GM12878 (cell line): ENCODE data around the gene RFTN2. TPM values are rescaled to one million over a fixed set of nuclear protein-coding genes. Genes with fewer than 3 reads are reported as not detected.

Experiments used
- ATAC-seq: fragments of 200-7000 bp; cut with Tn5 transposase; 3 replicates; pipeline ENCODE4 v1.9.1; 2020; ENCODE audit warnings: mild to moderate bottlenecking, moderate library complexity
- BruUV-seq: library from RNA; stranded (reverse); fragments of 400-500 nt; replicated peaks from 2 replicates; lab custom pipeline; 2021; lab: Mats Ljungman, UMichigan
- CTCF ChIA-PET: fragments of 300-600 bp; sonication (Branson Sonifier 250); formaldehyde crosslinking; extraction: SDS; loops from one replicate; lab custom pipeline; 2021; ENCODE audit warnings: inconsistent platforms; lab: Yijun Ruan, JAX
- POLR2A ChIA-PET: fragments of 350-600 bp; formaldehyde crosslinking; extraction: SDS; loops from one replicate; lab custom pipeline; 2021; ENCODE audit warnings: inconsistent platforms; lab: Charles Lee
- RAD21 ChIA-PET: fragments of 300-600 bp; sonication (Branson Sonifier 250); formaldehyde crosslinking; loops from one replicate; lab custom pipeline; 2023; ENCODE audit warnings: antibody characterized with exemption; ENCODE audit not compliant: unreplicated experiment; lab: Charles Lee
- SMC1A ChIA-PET: fragments of 300-600 bp; sonication (Branson Sonifier 250); formaldehyde crosslinking; loops from one replicate; lab custom pipeline; 2023; ENCODE audit not compliant: unreplicated experiment, uncharacterized antibody; lab: Charles Lee
- DNase-seq: peaks from one replicate; pipeline ENCODE4 v3.0.0-alpha.2; 2011; ENCODE audit warnings: low read depth, low spot score
- FAIRE-seq: peaks from 3 replicates; lab custom pipeline; 2011; peaks lifted over from hg19 to GRCh38; lab: Jason Lieb, UNC
- H2AFZ ChIP-seq: 2 replicates; pipeline ENCODE4 v1.6.0; 2011; ENCODE audit warnings: low read depth, low read length, control low read depth; ENCODE audit not compliant: control insufficient read depth
- H3K27ac ChIP-seq: 2 replicates; pipeline ENCODE4 v1.5.1; 2011; ENCODE audit warnings: control low read depth; ENCODE audit not compliant: control insufficient read depth, insufficient read depth
- H3K27me3 ChIP-seq, 2 experiments: replicated peaks in 1 of 2; 2 replicates each; pipeline versions ENCODE4 v1.6.0 to v1.6.1; 2011; ENCODE audit warnings: low read length in 1 of 2; ENCODE audit not compliant: control insufficient read depth in 2 of 2, insufficient read depth in 2 of 2
- H3K36me3 ChIP-seq, 2 experiments: 2 replicates each; pipeline ENCODE4 v1.5.1; 2011; ENCODE audit warnings: low read length in 1 of 2; ENCODE audit not compliant: control insufficient read depth in 2 of 2, insufficient read depth in 2 of 2
- H3K4me1 ChIP-seq: 2 replicates; pipeline ENCODE4 v1.6.1; 2011; ENCODE audit warnings: mild to moderate bottlenecking, low read length, moderate library complexity, mixed read lengths; ENCODE audit not compliant: control insufficient read depth, insufficient read depth
- H3K4me2 ChIP-seq: 2 replicates; pipeline ENCODE4 v1.6.0; 2011; ENCODE audit warnings: control low read depth; ENCODE audit not compliant: control insufficient read depth, insufficient read depth
- H3K4me3 ChIP-seq: fragments of 200-600 bp; sonication (generic); 2 replicates; pipeline ENCODE4 v1.5.1; 2016
- H3K79me2 ChIP-seq: 2 replicates; pipeline ENCODE4 v1.6.0; 2011; ENCODE audit warnings: low read length; ENCODE audit not compliant: control insufficient read depth, insufficient read depth
- H3K9ac ChIP-seq: 2 replicates; pipeline ENCODE4 v1.8.0; 2011; ENCODE audit warnings: low read length, control low read depth, mixed read lengths; ENCODE audit not compliant: control insufficient read depth, insufficient read depth
- H3K9me3 ChIP-seq: replicated peaks from 3 replicates; pipeline ENCODE4 v1.5.1; 2011; ENCODE audit warnings: mild to moderate bottlenecking, low read length; ENCODE audit not compliant: control insufficient read depth, insufficient read depth
- H4K20me1 ChIP-seq: 2 replicates; pipeline ENCODE4 v1.6.0; 2011; ENCODE audit not compliant: control insufficient read depth, insufficient read depth
- BRCA1 ChIP-seq: IDR thresholded peaks from 2 replicates; pipeline ENCODE4 v1.6.1; 2011; ENCODE audit warnings: low read depth, low read length, improper control_type of control experiment
- HDAC2 ChIP-seq: fragments of 200-600 bp; sonication (generic); IDR thresholded peaks from 2 replicates; pipeline ENCODE4 v1.6.1; 2017
- HDAC6 ChIP-seq: fragments of 200-600 bp; sonication (generic); IDR thresholded peaks from one replicate; pipeline ENCODE4 v1.8.0; 2017; ENCODE audit warnings: antibody characterized with exemption; ENCODE audit not compliant: unreplicated experiment
- IKZF1 ChIP-seq: fragments of 450-650 bp; conservative IDR thresholded peaks from 2 replicates; pipeline ENCODE4 v1.6.1; 2017; ENCODE audit warnings: antibody characterized with exemption, mild to moderate bottlenecking
- MTA2 ChIP-seq: fragments of 450-650 bp; IDR thresholded peaks from 2 replicates; pipeline ENCODE4 v1.6.1; 2016; ENCODE audit warnings: low read depth, mild to moderate bottlenecking, moderate library complexity
- MXI1 ChIP-seq: fragments of 150-350 bp; IDR thresholded peaks from 2 replicates; pipeline ENCODE4 v1.6.1; 2011; ENCODE audit warnings: low read depth, mild to moderate bottlenecking, inconsistent platforms, low read length, improper control_type of control experiment
- NRF1 ChIP-seq: conservative IDR thresholded peaks from 2 replicates; pipeline ENCODE4 v1.6.1; 2011; ENCODE audit warnings: mild to moderate bottlenecking, low read depth, low read length, improper control_type of control experiment
- PAX5 ChIP-seq: IDR thresholded peaks from 2 replicates; pipeline ENCODE4 v1.6.1; 2011; ENCODE audit warnings: low read depth, low read length, borderline replicate concordance
- POU2F2 ChIP-seq: IDR thresholded peaks from 3 replicates; pipeline ENCODE4 v1.6.1; 2011; ENCODE audit warnings: low read depth, mild to moderate bottlenecking, low read length, borderline replicate concordance
- SMARCA5 ChIP-seq: fragments of 450-650 bp; IDR thresholded peaks from 2 replicates; pipeline ENCODE4 v1.6.1; 2017; ENCODE audit warnings: mild to moderate bottlenecking
- STAT1 ChIP-seq: fragments of 450-650 bp; conservative IDR thresholded peaks from 2 replicates; pipeline ENCODE4 v1.6.1; 2014; ENCODE audit warnings: antibody characterized with exemption, mild to moderate bottlenecking
- TAF1 ChIP-seq: IDR thresholded peaks from 2 replicates; pipeline ENCODE4 v1.6.1; 2011; ENCODE audit warnings: mild to moderate bottlenecking, low read depth, low read length, borderline replicate concordance
- USF2 ChIP-seq: IDR thresholded peaks from 2 replicates; pipeline ENCODE4 v1.6.1; 2011; ENCODE audit warnings: low read depth, low read length, improper control_type of control experiment, borderline replicate concordance
- WGBS: methylation state at CpG from one replicate; pipeline ENCODE4 v1.1.6; 2016; ENCODE audit warnings: low lambda C conversion rate; ENCODE audit not compliant: insufficient replicate concordance, insufficient coverage; ENCODE audit errors: missing lambda C conversion rate; 5-methylcytosine and 5-hydroxymethylcytosine counted together
- in situ Hi-C: fragments of 300-500 bp; cut with MboI; formaldehyde crosslinking; loops from 9 replicates; pipeline ENCODE4 v1.14.3; 2018; ENCODE audit warnings: mixed read lengths
- intact Hi-C: fragments of 100-400 bp; cut with micrococcal nuclease; formaldehyde crosslinking; loops from one replicate; pipeline ENCODE4 v1.14.2; 2022; ENCODE audit not compliant: unreplicated experiment
- polyA plus RNA-seq, 11 experiments: library from polyadenylated mRNA; depleted of rRNA in 4 of 11; unstranded in 6 of 11; stranded (reverse) in 5 of 11; fragments of >200 nt; fragmentation: Nextera tagmentation in 4 of 11; fragmentation: Illumina TruSeq in 1 of 11; extraction: Ambion mirVana in 4 of 11; extraction: Trizol in 1 of 11; gene quantifications; 1 replicate in 1 of 11; 2 replicates in 10 of 11; pipeline versions ENCODE4 v1.2.1 to v1.2.3, GENCODE V29; 2011 to 2016; ENCODE audit warnings: inconsistent platforms in 2 of 11, missing spikeins in 2 of 11, low read depth in 1 of 11
- total RNA-seq, 4 experiments: library from RNA; depleted of rRNA in 3 of 4; stranded (reverse); fragments of >200 nt in 3 of 4; fragmentation: Illumina TruSeq in 1 of 4; extraction: Trizol in 1 of 4; gene quantifications; 2 replicates each; pipeline versions ENCODE4 v1.2.1 to v1.2.3, GENCODE V29; 2013 to 2021
- TF ChIP-seq, protein P1 (sequence below): IDR thresholded peaks from 2 replicates; pipeline ENCODE4 v1.6.1; 2012; ENCODE audit warnings: improper control_type of control experiment, low read depth, low read length; ENCODE audit not compliant: insufficient replicate concordance
- TF ChIP-seq, protein P2 (sequence below): fragments of 450-650 bp; formaldehyde crosslinking; IDR thresholded peaks from 2 replicates; pipeline ENCODE4 v1.4.0; 2020; ENCODE audit warnings: mild to moderate bottlenecking, moderate library complexity

The RFTN2 gene
- total and polyA plus RNA-seq, 10 of the 15 experiments (the other 5 are each of a cell fraction or from before 2014, with no cell fraction given) = 0.09 to 0.23 TPM; not detected in 8

GRCh38 chr2:197668296-197668695, 7.1 kb downstream of the RFTN2 start:
- no peak for ATAC-seq
- no peak overlapping the region for H3K4me2 ChIP-seq
- in situ Hi-C loops = no loop called here
- no peak overlapping the region for H3K9ac ChIP-seq
- no peak overlapping the region for H3K27ac ChIP-seq
- BruUV-seq = no TSS peak
- SMC1A ChIA-PET = no interaction called here
- H4K20me1 ChIP-seq = no peaks in the 10 kb centered on the region
- H3K27me3 ChIP-seq = no peaks in the 10 kb centered on the region
- no peak overlapping the region for H3K4me3 ChIP-seq
- H3K4me1 ChIP-seq = peaks cover 4% of the 10 kb centered on the region
- RAD21 ChIA-PET = no interaction called here
- no peak for FAIRE-seq
- H3K9me3 ChIP-seq = peaks cover 4% of the 10 kb centered on the region; the same call in 1 of the 3 replicates
- POLR2A ChIA-PET = no interaction called here
- TF ChIP-seq NRF1 (no peak), STAT1 (no peak), BRCA1 (no peak), MTA2 (no peak), PAX5 (no peak), TAF1 (no peak), IKZF1 (no peak), HDAC6 (no peak), SMARCA5 (no peak), HDAC2 (no peak), MXI1 (no peak), USF2 (no peak), POU2F2 (no peak)
- TF ChIP-seq, protein P1, sequence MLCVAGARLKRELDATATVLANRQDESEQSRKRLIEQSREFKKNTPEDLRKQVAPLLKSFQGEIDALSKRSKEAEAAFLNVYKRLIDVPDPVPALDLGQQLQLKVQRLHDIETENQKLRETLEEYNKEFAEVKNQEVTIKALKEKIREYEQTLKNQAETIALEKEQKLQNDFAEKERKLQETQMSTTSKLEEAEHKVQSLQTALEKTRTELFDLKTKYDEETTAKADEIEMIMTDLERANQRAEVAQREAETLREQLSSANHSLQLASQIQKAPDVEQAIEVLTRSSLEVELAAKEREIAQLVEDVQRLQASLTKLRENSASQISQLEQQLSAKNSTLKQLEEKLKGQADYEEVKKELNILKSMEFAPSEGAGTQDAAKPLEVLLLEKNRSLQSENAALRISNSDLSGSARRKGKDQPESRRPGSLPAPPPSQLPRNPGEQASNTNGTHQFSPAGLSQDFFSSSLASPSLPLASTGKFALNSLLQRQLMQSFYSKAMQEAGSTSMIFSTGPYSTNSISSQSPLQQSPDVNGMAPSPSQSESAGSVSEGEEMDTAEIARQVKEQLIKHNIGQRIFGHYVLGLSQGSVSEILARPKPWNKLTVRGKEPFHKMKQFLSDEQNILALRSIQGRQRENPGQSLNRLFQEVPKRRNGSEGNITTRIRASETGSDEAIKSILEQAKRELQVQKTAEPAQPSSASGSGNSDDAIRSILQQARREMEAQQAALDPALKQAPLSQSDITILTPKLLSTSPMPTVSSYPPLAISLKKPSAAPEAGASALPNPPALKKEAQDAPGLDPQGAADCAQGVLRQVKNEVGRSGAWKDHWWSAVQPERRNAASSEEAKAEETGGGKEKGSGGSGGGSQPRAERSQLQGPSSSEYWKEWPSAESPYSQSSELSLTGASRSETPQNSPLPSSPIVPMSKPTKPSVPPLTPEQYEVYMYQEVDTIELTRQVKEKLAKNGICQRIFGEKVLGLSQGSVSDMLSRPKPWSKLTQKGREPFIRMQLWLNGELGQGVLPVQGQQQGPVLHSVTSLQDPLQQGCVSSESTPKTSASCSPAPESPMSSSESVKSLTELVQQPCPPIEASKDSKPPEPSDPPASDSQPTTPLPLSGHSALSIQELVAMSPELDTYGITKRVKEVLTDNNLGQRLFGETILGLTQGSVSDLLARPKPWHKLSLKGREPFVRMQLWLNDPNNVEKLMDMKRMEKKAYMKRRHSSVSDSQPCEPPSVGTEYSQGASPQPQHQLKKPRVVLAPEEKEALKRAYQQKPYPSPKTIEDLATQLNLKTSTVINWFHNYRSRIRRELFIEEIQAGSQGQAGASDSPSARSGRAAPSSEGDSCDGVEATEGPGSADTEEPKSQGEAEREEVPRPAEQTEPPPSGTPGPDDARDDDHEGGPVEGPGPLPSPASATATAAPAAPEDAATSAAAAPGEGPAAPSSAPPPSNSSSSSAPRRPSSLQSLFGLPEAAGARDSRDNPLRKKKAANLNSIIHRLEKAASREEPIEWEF = no peak
- TF ChIP-seq, protein P2, sequence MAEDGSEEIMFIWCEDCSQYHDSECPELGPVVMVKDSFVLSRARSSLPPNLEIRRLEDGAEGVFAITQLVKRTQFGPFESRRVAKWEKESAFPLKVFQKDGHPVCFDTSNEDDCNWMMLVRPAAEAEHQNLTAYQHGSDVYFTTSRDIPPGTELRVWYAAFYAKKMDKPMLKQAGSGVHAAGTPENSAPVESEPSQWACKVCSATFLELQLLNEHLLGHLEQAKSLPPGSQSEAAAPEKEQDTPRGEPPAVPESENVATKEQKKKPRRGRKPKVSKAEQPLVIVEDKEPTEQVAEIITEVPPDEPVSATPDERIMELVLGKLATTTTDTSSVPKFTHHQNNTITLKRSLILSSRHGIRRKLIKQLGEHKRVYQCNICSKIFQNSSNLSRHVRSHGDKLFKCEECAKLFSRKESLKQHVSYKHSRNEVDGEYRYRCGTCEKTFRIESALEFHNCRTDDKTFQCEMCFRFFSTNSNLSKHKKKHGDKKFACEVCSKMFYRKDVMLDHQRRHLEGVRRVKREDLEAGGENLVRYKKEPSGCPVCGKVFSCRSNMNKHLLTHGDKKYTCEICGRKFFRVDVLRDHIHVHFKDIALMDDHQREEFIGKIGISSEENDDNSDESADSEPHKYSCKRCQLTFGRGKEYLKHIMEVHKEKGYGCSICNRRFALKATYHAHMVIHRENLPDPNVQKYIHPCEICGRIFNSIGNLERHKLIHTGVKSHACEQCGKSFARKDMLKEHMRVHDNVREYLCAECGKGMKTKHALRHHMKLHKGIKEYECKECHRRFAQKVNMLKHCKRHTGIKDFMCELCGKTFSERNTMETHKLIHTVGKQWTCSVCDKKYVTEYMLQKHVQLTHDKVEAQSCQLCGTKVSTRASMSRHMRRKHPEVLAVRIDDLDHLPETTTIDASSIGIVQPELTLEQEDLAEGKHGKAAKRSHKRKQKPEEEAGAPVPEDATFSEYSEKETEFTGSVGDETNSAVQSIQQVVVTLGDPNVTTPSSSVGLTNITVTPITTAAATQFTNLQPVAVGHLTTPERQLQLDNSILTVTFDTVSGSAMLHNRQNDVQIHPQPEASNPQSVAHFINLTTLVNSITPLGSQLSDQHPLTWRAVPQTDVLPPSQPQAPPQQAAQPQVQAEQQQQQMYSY (CRISPR knock-in tag) = no peak
- TF ChIP-seq, all 136 proteins: peak for 0
- H2AFZ ChIP-seq = no peak overlapping the region
- no peak for DNase-seq
- intact Hi-C loops = no loop called here
- no peaks in the 10 kb centered on the region; a peak in 1 of 4 replicates for H3K36me3 ChIP-seq
- whole genome bisulfite sequencing = 40% methylated on average over 3 of the region's 3 CpGs
- no peaks in the 10 kb centered on the region for H3K79me2 ChIP-seq
- CTCF ChIA-PET = no interaction called here
